Right atrium auricular region (tissue), 2 donors: ENCODE data around the gene PTPN4. TPM values are rescaled to one million over a fixed set of nuclear protein-coding genes. Genes with fewer than 3 reads are reported as not detected.

Source experiments
- DNase-seq: peaks from one replicate; pipeline ENCODE4 v3.0.0-alpha.2; 2019; ENCODE audit warnings: low spot score
- H3K27ac ChIP-seq, 2 donors: fragments of 200-600 bp; sonication (generic); 1 replicate in 1 of 2; 2 replicates in 1 of 2; pipeline ENCODE4 v1.5.1; 2016 to 2019
- H3K27me3 ChIP-seq, 2 donors: fragments of 200-600 bp; sonication (generic); one replicate each; pipeline versions ENCODE4 v1.5.1 to v1.6.0; 2017 to 2019
- H3K36me3 ChIP-seq: fragments of 200-600 bp; sonication (generic); one replicate; pipeline ENCODE4 v1.5.1; 2016
- H3K4me1 ChIP-seq, 2 donors: fragments of 200-600 bp; sonication (generic); one replicate each; pipeline versions ENCODE4 v1.5.1 to v1.6.0; 2017 to 2019
- H3K4me3 ChIP-seq, 2 donors: fragments of 200-600 bp; sonication (generic); 1 replicate in 1 of 2; 2 replicates in 1 of 2; pipeline ENCODE4 v1.5.1; 2017 to 2019; ENCODE audit warnings: mild to moderate bottlenecking in 1 of 2, moderate library complexity in 1 of 2
- H3K9me3 ChIP-seq, 2 donors: fragments of 200-600 bp; sonication (generic); one replicate each; pipeline ENCODE4 v1.5.1; 2019
- total RNA-seq, 2 donors: library from RNA; depleted of rRNA; stranded (reverse); fragments of >200 nt; gene quantifications; one replicate each; pipeline ENCODE4 v1.1.0, GENCODE V29; 2016
- TF ChIP-seq, protein P1 (sequence below), 2 donors: fragments of 200-600 bp; sonication (generic); IDR thresholded peaks; one replicate each; pipeline ENCODE4 v1.5.1; 2019; ENCODE audit warnings: antibody characterized with exemption in 2 of 2

Gene PTPN4, protein sequence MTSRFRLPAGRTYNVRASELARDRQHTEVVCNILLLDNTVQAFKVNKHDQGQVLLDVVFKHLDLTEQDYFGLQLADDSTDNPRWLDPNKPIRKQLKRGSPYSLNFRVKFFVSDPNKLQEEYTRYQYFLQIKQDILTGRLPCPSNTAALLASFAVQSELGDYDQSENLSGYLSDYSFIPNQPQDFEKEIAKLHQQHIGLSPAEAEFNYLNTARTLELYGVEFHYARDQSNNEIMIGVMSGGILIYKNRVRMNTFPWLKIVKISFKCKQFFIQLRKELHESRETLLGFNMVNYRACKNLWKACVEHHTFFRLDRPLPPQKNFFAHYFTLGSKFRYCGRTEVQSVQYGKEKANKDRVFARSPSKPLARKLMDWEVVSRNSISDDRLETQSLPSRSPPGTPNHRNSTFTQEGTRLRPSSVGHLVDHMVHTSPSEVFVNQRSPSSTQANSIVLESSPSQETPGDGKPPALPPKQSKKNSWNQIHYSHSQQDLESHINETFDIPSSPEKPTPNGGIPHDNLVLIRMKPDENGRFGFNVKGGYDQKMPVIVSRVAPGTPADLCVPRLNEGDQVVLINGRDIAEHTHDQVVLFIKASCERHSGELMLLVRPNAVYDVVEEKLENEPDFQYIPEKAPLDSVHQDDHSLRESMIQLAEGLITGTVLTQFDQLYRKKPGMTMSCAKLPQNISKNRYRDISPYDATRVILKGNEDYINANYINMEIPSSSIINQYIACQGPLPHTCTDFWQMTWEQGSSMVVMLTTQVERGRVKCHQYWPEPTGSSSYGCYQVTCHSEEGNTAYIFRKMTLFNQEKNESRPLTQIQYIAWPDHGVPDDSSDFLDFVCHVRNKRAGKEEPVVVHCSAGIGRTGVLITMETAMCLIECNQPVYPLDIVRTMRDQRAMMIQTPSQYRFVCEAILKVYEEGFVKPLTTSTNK
- total RNA-seq = 10 to 100 TPM; 23.7 to 44.1 TPM

DNA sequence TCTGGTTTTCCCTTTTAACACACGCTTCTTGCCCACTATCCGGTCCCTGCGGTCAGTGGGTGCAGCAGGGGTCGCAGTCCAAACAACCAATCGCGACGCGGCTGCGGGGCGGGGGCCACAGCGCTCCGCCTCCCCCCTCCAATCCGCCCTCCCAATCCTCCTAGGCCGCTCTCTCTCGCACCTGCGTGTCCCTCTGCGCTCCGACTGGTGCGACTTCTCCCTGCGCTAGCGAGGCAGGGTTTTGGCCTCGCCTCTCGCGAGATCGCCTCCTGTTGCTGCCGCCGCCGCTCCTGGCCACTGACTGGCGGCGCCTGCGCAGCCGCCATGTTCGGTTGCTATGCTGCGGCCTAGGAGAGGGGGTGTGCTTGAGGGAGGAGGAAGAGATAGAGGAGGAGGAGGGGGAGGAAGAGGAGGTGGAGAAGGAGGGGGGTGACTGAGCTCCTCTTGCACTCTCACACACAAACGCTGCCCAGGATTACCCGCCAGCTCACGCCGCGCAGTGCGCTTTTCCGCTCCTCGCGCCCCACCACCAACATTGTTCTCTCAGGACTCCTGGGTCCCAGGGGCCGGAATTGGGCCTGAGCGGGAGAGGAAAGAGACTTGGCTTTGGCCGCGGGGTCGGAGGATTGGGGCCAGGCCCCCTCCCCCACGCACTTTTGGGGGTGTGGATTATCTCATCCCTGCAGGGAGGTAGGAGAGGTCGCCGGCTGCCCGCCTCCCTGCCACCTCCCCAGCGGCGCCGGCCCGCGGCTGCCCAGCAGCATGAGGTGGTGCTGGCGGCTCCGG lies at the start of gene PTPN4:
Gene PTPN4 (plus strand): TSS at position 472 of the 786 bp plus-strand sequence. CDS start 49,932 bp downstream, outside the sequence.
- peak within 1 kb of the TSS; percentile 91 to 95 for H3K27ac ChIP-seq
- peak; percentile 93 for DNase-seq
- H3K27me3 ChIP-seq = no peaks in the 10 kb centered on the region
- H3K9me3 ChIP-seq = no peaks in the 10 kb centered on the region
- TF ChIP-seq, protein P1, sequence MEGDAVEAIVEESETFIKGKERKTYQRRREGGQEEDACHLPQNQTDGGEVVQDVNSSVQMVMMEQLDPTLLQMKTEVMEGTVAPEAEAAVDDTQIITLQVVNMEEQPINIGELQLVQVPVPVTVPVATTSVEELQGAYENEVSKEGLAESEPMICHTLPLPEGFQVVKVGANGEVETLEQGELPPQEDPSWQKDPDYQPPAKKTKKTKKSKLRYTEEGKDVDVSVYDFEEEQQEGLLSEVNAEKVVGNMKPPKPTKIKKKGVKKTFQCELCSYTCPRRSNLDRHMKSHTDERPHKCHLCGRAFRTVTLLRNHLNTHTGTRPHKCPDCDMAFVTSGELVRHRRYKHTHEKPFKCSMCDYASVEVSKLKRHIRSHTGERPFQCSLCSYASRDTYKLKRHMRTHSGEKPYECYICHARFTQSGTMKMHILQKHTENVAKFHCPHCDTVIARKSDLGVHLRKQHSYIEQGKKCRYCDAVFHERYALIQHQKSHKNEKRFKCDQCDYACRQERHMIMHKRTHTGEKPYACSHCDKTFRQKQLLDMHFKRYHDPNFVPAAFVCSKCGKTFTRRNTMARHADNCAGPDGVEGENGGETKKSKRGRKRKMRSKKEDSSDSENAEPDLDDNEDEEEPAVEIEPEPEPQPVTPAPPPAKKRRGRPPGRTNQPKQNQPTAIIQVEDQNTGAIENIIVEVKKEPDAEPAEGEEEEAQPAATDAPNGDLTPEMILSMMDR (IDR thresholded peaks at IDR 0.05) = no peak
- peaks cover 0 to 45% of the 10 kb centered on the region in 2 donors for H3K4me1 ChIP-seq
- H3K4me3 ChIP-seq = peak within 1 kb of the TSS; percentile 72 to 89
- H3K36me3 ChIP-seq = no peaks in the 10 kb centered on the region

DNA sequence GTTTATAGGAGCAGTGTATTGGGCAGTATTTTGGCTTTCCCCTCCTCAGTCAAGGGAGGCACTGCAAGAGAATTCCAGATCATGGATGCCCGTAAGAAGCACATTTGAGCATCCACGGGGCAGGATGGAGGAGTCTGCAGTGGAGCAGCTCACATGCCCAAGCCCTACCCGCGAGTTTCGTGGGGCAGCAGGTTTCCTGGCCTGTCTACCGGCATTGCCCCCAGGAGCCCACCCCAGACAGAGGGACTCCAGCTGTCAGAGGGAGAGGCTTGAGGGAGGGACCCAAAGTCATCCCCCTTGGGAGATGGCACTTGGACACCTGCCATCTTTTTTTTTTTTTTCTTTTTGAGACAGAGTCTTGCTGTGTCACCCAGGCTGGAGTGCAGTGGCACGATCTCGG lies 49.4 kb upstream of the PTPN4 start:
- Histone ChIP-seq H3K4me1 (peaks cover 0 to 7% of the 10 kb centered on the region in 2 donors), H3K9me3 (peaks cover 0 to 3% of the 10 kb centered on the region in 2 donors), H3K36me3 (no peaks in the 10 kb centered on the region), H3K27ac (no peak overlapping the region), H3K4me3 (no peak overlapping the region), H3K27me3 (no peaks in the 10 kb centered on the region)
- no peak for DNase-seq
- TF ChIP-seq, protein P1 (IDR thresholded peaks at IDR 0.05) = no peak

DNA sequence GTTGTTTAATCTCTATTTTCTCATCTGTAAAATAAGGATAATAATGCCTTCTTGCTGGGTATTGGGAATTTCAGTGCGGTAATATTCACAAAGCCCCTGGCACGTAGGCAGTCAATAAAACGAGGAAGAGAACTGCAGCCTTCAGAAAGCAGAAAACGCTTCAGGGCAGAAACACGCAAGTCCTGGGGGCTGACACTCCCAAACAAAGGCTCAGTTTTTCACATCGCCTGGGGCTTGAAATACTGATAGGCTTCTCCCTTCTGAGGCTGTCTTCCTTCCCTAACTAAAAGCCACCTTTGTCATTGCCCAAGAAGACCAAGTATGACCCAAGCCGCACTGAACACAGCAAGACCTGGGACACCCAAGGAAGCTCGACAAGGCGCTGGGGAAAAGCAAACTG lies 48.4 kb upstream of the PTPN4 start:
- Histone ChIP-seq H3K27ac (no peak overlapping the region), H3K27me3 (no peaks in the 10 kb centered on the region), H3K4me1 (peaks cover 0 to 7% of the 10 kb centered on the region in 2 donors), H3K9me3 (no peaks in the 10 kb centered on the region), H3K4me3 (no peak overlapping the region), H3K36me3 (no peaks in the 10 kb centered on the region)
- TF ChIP-seq, protein P1 (IDR thresholded peaks at IDR 0.05) = no peak
- no peak for DNase-seq

DNA sequence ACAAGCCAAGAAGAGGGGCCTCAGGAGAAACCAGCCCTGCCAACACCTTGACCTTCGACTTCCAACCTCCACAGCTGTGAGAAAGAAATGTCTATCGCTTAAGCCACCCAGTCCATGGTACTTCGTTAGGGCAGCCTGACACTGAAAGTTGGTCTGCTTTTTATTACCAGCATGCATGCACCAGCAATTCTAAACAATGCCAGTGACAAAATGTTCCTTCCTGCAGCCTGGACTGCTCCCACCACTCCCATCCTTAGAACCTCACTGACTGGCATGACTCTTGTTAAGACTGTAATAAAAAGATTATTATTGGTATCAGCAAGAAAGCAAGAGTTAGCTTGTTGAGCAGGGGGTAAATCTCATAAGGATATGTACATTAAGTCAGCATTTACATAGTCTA lies 47.2 kb upstream of the PTPN4 start:
- no peak overlapping the region for H3K27ac ChIP-seq
- TF ChIP-seq, protein P1 (IDR thresholded peaks at IDR 0.05) = no peak
- H3K4me3 ChIP-seq = no peak overlapping the region
- H3K9me3 ChIP-seq = no peaks in the 10 kb centered on the region
- H3K27me3 ChIP-seq = no peaks in the 10 kb centered on the region
- DNase-seq = no peak
- H3K36me3 ChIP-seq = no peaks in the 10 kb centered on the region
- H3K4me1 ChIP-seq = peaks cover 0 to 7% of the 10 kb centered on the region in 2 donors

DNA sequence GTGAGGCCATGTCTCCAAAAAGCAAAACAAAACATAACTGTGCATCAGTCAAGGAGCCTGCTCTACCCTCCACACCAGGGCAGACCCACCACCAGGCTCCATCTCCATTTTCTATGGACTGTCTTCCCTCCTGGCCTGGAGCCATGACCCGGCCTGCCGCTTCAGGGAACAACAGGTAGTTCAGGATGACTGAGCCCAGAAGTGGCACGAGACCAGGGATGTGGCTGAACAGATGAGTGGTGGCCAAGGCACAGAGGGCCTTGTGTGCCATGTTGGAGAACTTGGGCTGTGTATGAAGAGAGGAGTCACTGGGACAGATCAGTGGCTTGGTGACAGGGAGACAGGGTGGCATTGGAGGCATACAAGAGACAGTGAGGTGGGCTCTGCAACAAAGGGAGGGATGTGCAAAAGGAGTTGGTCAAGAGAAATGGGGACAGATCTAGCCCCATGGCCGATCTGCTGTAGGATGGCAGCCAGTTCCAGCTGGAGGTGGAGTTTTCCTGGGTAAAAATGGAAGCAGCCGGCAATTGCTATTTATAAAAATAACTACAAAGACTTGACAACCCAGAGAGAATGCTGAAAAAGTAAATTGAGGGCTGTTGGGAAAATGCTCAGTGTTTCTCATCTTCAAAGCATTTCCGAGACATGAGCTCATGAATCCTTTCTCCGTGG lies 45.8 kb upstream of the PTPN4 start:
- Histone ChIP-seq H3K4me3 (no peak overlapping the region), H3K4me1 (peaks cover 0 to 7% of the 10 kb centered on the region in 2 donors), H3K27me3 (no peaks in the 10 kb centered on the region), H3K9me3 (no peaks in the 10 kb centered on the region), H3K36me3 (no peaks in the 10 kb centered on the region), H3K27ac (no peak overlapping the region)
- no peak for DNase-seq
- TF ChIP-seq, protein P1 (IDR thresholded peaks at IDR 0.05) = no peak
